H1 (cell line): ENCODE results near the gene OXSR1. TPM values are rescaled to one million over a fixed set of nuclear protein-coding genes. Genes with fewer than 3 reads are reported as not detected.

Experiments used
- CTCF ChIA-PET: fragments of 300-600 bp; sonication (Branson Sonifier 250); formaldehyde crosslinking; loops from one replicate; lab custom pipeline; 2021; ENCODE audit not compliant: partially characterized antibody; lab: Charles Lee
- POLR2A ChIA-PET: fragments of 300-600 bp; sonication (Branson Sonifier 250); formaldehyde crosslinking; loops from one replicate; lab custom pipeline; 2021; ENCODE audit warnings: inconsistent platforms; ENCODE audit not compliant: partially characterized antibody; lab: Charles Lee
- DNase-seq, 2 experiments: peaks; one replicate each; pipeline versions ENCODE4 v3.0.0 to v3.0.0-alpha.2; 2010 to 2022; ENCODE audit warnings: low spot score in 2 of 2, low read depth in 1 of 2, mixed read lengths in 1 of 2
- FAIRE-seq: peaks from 2 replicates; lab custom pipeline; 2011; peaks lifted over from hg19 to GRCh38; lab: Jason Lieb, UNC
- H2AFZ ChIP-seq: 2 replicates; pipeline ENCODE4 v1.8.1; 2012; ENCODE audit warnings: low read length, inconsistent platforms
- H2AK5ac ChIP-seq: 2 replicates; pipeline ENCODE4 v1.6.1; 2013; ENCODE audit warnings: low read depth, low read length
- H2BK120ac ChIP-seq: replicated peaks from 2 replicates; pipeline ENCODE3; 2013; ENCODE audit warnings: low read depth, low read length, inconsistent platforms
- H2BK12ac ChIP-seq: 2 replicates; pipeline ENCODE4 v1.6.1; 2013; ENCODE audit warnings: low read depth, low read length
- H2BK15ac ChIP-seq: 2 replicates; pipeline ENCODE4 v1.6.1; 2013; ENCODE audit warnings: low read length
- H2BK20ac ChIP-seq: 2 replicates; pipeline ENCODE4 v1.6.1; 2013; ENCODE audit warnings: low read length
- H2BK5ac ChIP-seq: 2 replicates; pipeline ENCODE4 v1.6.1; 2013; ENCODE audit warnings: low read depth, low read length
- H3K14ac ChIP-seq: 2 replicates; pipeline ENCODE4 v1.6.1; 2013; ENCODE audit warnings: inconsistent platforms; ENCODE audit not compliant: insufficient read length
- H3K18ac ChIP-seq: 2 replicates; pipeline ENCODE4 v1.6.1; 2013; ENCODE audit warnings: low read length; ENCODE audit errors: extremely low read depth
- H3K23ac ChIP-seq: 2 replicates; pipeline ENCODE4 v1.6.1; 2013; ENCODE audit warnings: inconsistent platforms; ENCODE audit not compliant: insufficient read length
- H3K23me2 ChIP-seq: 2 replicates; pipeline ENCODE4 v1.6.1; 2013; ENCODE audit warnings: low read depth, low read length
- H3K27ac ChIP-seq: 2 replicates; pipeline ENCODE4 v1.6.1; 2011; ENCODE audit warnings: low read depth, low read length, inconsistent platforms
- H3K27me3 ChIP-seq, 4 experiments: replicated peaks in 1 of 4; 1 replicate in 1 of 4; 2 replicates in 3 of 4; pipeline versions ENCODE4 v1.6.1 to v1.8.1; 2011 to 2013; ENCODE audit warnings: low read length in 3 of 4, mild to moderate bottlenecking in 3 of 4, inconsistent platforms in 2 of 4, mixed read lengths in 2 of 4, moderate library complexity in 1 of 4; ENCODE audit not compliant: control insufficient read depth in 3 of 4, insufficient read depth in 3 of 4; ENCODE audit errors: extremely low read depth in 1 of 4
- H3K36me3 ChIP-seq, 4 experiments: 2 replicates each; pipeline versions ENCODE4 v1.6.1 to v1.8.1; 2011 to 2013; ENCODE audit warnings: mild to moderate bottlenecking in 4 of 4, low read length in 3 of 4, moderate library complexity in 2 of 4, control low read depth in 1 of 4, inconsistent platforms in 1 of 4; ENCODE audit not compliant: insufficient read depth in 4 of 4, control insufficient read depth in 2 of 4
- H3K4ac ChIP-seq: replicated peaks from 2 replicates; pipeline ENCODE3; 2013; ENCODE audit warnings: low read length, low read depth, mixed read lengths, inconsistent platforms; ENCODE audit not compliant: insufficient read length
- H3K4me1 ChIP-seq, 4 experiments: replicated peaks in 1 of 4; 1 replicate in 1 of 4; 2 replicates in 3 of 4; pipeline versions ENCODE4 v1.6.1 to v1.8.1; 2011 to 2013; ENCODE audit warnings: low read length in 3 of 4, inconsistent platforms in 2 of 4, mixed read lengths in 1 of 4; ENCODE audit not compliant: insufficient read depth in 4 of 4, control insufficient read depth in 3 of 4
- H3K4me2 ChIP-seq, 2 experiments: 2 replicates each; pipeline versions ENCODE4 v1.6.1 to v1.8.1; 2011 to 2013; ENCODE audit warnings: low read depth in 2 of 2, low read length in 2 of 2, control low read depth in 1 of 2, inconsistent platforms in 1 of 2, mild to moderate bottlenecking in 1 of 2; ENCODE audit not compliant: insufficient read depth in 1 of 2
- H3K4me3 ChIP-seq, 4 experiments: fragments of 200-600, 300-600 bp in 1 of 4; sonication (generic), shearing (Covaris generic), sonication (Bioruptor Twin) in 1 of 4; 2 replicates each; pipeline versions ENCODE4 v1.5.1 to v1.8.1; 2011 to 2016; ENCODE audit warnings: low read length in 4 of 4, low read depth in 3 of 4, control low read depth in 2 of 4, inconsistent platforms in 2 of 4, mild to moderate bottlenecking in 2 of 4, mixed read lengths in 1 of 4, moderate library complexity in 1 of 4; ENCODE audit not compliant: insufficient read depth in 2 of 4; ENCODE audit errors: extremely low read depth in 1 of 4
- H3K56ac ChIP-seq: replicated peaks from 2 replicates; pipeline ENCODE3; 2013; ENCODE audit warnings: low read depth, mild to moderate bottlenecking, mixed read lengths, low read length, inconsistent platforms; ENCODE audit not compliant: insufficient read length
- H3K79me1 ChIP-seq: 2 replicates; pipeline ENCODE4 v1.6.1; 2013; ENCODE audit warnings: low read depth, low read length, control low read depth
- H3K79me2 ChIP-seq, 2 experiments: 2 replicates each; pipeline versions ENCODE4 v1.6.1 to v1.8.1; 2012 to 2013; ENCODE audit warnings: low read length in 2 of 2, mild to moderate bottlenecking in 2 of 2, inconsistent platforms in 1 of 2; ENCODE audit not compliant: insufficient read depth in 2 of 2, control insufficient read depth in 1 of 2
- H3K9ac ChIP-seq, 4 experiments: replicated peaks in 1 of 4; 1 replicate in 1 of 4; 2 replicates in 3 of 4; pipeline versions ENCODE4 v1.6.1 to v1.8.1; 2011 to 2013; ENCODE audit warnings: low read depth in 3 of 4, low read length in 3 of 4, control low read depth in 2 of 4, mild to moderate bottlenecking in 2 of 4, moderate library complexity in 2 of 4, inconsistent platforms in 1 of 4; ENCODE audit errors: extremely low read depth in 1 of 4
- H3K9me3 ChIP-seq, 2 experiments: 2 replicates each; pipeline versions ENCODE4 v1.6.1 to v1.8.1; 2012 to 2013; ENCODE audit warnings: mild to moderate bottlenecking in 2 of 2, moderate library complexity in 2 of 2, control low read depth in 1 of 2, inconsistent platforms in 1 of 2, low read depth in 1 of 2, low read length in 1 of 2, mixed read lengths in 1 of 2; ENCODE audit not compliant: insufficient read depth in 2 of 2
- H4K20me1 ChIP-seq, 2 experiments: replicated peaks in 1 of 2; 2 replicates each; pipeline versions ENCODE3 to v1.8.1; 2011 to 2013; ENCODE audit warnings: inconsistent platforms in 2 of 2, low read length in 2 of 2, mild to moderate bottlenecking in 1 of 2; ENCODE audit not compliant: insufficient read depth in 2 of 2, control insufficient read depth in 1 of 2
- H4K5ac ChIP-seq: 2 replicates; pipeline ENCODE4 v1.6.1; 2013; ENCODE audit warnings: low read length, low read depth, mixed read lengths, inconsistent platforms; ENCODE audit not compliant: insufficient read length
- H4K8ac ChIP-seq: 2 replicates; pipeline ENCODE4 v1.8.0; 2013; ENCODE audit warnings: mild to moderate bottlenecking, moderate library complexity, low read length, inconsistent platforms; ENCODE audit not compliant: insufficient read depth; ENCODE audit errors: extremely low read depth
- H4K91ac ChIP-seq: replicated peaks from 2 replicates; pipeline ENCODE3; 2013; ENCODE audit warnings: low read length, mixed read lengths, inconsistent platforms; ENCODE audit not compliant: insufficient read length
- FOSL1 ChIP-seq: IDR thresholded peaks from 2 replicates; pipeline ENCODE4 v1.6.1; 2011; ENCODE audit warnings: mild to moderate bottlenecking, low read depth, low read length, moderate library complexity; ENCODE audit not compliant: insufficient read depth
- NANOG ChIP-seq: IDR thresholded peaks from 2 replicates; pipeline ENCODE4 v1.6.1; 2011; ENCODE audit warnings: low read length, low read depth, mild to moderate bottlenecking, inconsistent platforms; ENCODE audit not compliant: insufficient read depth, poor library complexity, severe bottlenecking
- RAD21 ChIP-seq, 2 experiments: IDR thresholded peaks in 1 of 2; conservative IDR thresholded peaks in 1 of 2; 2 replicates each; pipeline ENCODE4 v1.6.1; 2011; ENCODE audit warnings: low read depth in 2 of 2, low read length in 2 of 2, improper control_type of control experiment in 1 of 2, inconsistent platforms in 1 of 2, mild to moderate bottlenecking in 1 of 2, moderate library complexity in 1 of 2
- TCF12 ChIP-seq: IDR thresholded peaks from 2 replicates; pipeline ENCODE4 v1.6.1; 2011; ENCODE audit warnings: low read depth, mild to moderate bottlenecking, low read length
- WGBS, 2 experiments: shearing (Covaris generic) in 1 of 2; methylation state at CpG; one replicate each; pipeline versions ENCODE4 v1.1.6 to v1.1.7; 2013 to 2015; ENCODE audit warnings: low lambda C conversion rate in 2 of 2, mixed read lengths in 2 of 2, inconsistent platforms in 1 of 2, low coverage in 1 of 2, missing lambda C conversion rate in 1 of 2; ENCODE audit not compliant: insufficient replicate concordance in 2 of 2, insufficient coverage in 1 of 2, insufficient read length in 1 of 2; ENCODE audit errors: extremely low coverage in 1 of 2, missing lambda C conversion rate in 1 of 2; 5-methylcytosine and 5-hydroxymethylcytosine counted together
- polyA plus RNA-seq, 7 experiments: library from polyadenylated mRNA; depleted of rRNA in 3 of 7; stranded (reverse) in 5 of 7; unstranded in 2 of 7; fragments of >200 nt in 5 of 7; fragments of 200-250 nt in 2 of 7; gene quantifications; 1 replicate in 5 of 7; 2 replicates in 1 of 7; 4 replicates in 1 of 7; pipeline versions ENCODE4 v1.2.1 to v1.2.3, GENCODE V29; 2011 to 2013; ENCODE audit warnings: missing spikeins in 2 of 7, mixed read lengths in 2 of 7
- total RNA-seq: library from RNA; stranded (reverse); fragmentation: NEBNext Ultra II Directional; extraction: Animal tissue kit (Norgen Biotek cat#: 25700); gene quantifications from 2 replicates; pipeline ENCODE4 v1.2.1, GENCODE V29; 2021

Gene OXSR1
- total and polyA plus RNA-seq, 2 of the 8 experiments (the other 6 are each of a cell fraction or from before 2014, with no cell fraction given), result 25.1 to 47.0 TPM

GRCh38 chr3:38133557-38134405, 31.6 kb upstream of the OXSR1 start:
- Histone ChIP-seq H2AFZ (no peak overlapping the region), H2BK12ac (no peak overlapping the region), H3K9ac (no peak overlapping the region), H2BK15ac (no peak overlapping the region)
- TF ChIP-seq TCF12 (no peak), NANOG (no peak), RAD21 (IDR thresholded peaks at IDR 0.05 in 1 of 2, conservative IDR thresholded peaks at IDR 0.05 in 1 of 2; ENCODE audit: low read depth in 2 of 2, low read length in 2 of 2) (no peak), FOSL1 (no peak)
- TF ChIP-seq, all 59 proteins: peak for 0
- Histone ChIP-seq H3K36me3 (peaks cover 6 to 32% (median 16%) of the 10 kb centered on the region in 4 experiments), H4K91ac (no peak overlapping the region), H3K9me3 (no peaks in the 10 kb centered on the region), H3K23me2 (peaks cover 13% of the 10 kb centered on the region), H2BK5ac (no peak overlapping the region), H3K27ac (no peak overlapping the region), H4K20me1 (peaks cover 6 to 7% of the 10 kb centered on the region in 2 experiments), H3K79me1 (no peaks in the 10 kb centered on the region; the same call in 1 of the 2 replicates), H3K4me2 (no peak overlapping the region), H4K5ac (no peak overlapping the region), H3K14ac (no peak overlapping the region), H3K4ac (no peak overlapping the region), H3K79me2 (peaks cover 0 to 5% of the 10 kb centered on the region in 2 experiments; a peak in 1 of 4 replicates), H2BK20ac (no peak overlapping the region), H3K27me3 (no peaks in the 10 kb centered on the region), H3K4me3 (no peak overlapping the region), H3K18ac (no peak overlapping the region), H2BK120ac (no peak overlapping the region), H4K8ac (no peak overlapping the region), H3K4me1 (peaks cover 4 to 13% (median 9%) of the 10 kb centered on the region in 4 experiments), H3K23ac (no peak overlapping the region), H2AK5ac (no peak overlapping the region), H3K56ac (no peak overlapping the region)
- no peak for DNase-seq
- POLR2A ChIA-PET, result interaction anchor here (1.4 kb wide), 1 partner anchor 13 kb away, joined by 4 read pairs; no protein-coding TSS in a partner anchor
- no peak for FAIRE-seq
- CTCF ChIA-PET, result interaction anchor here (0.5 to 9.6 kb wide), 10 partner anchors 15 to 528 kb away, joined by 3 to 105 read pairs (median 5); partner anchors contain the start of gene SLC22A14
- 90% methylated on average over 10 of the region's 10 CpGs; no CpG with 5 or more reads in 1 of the 2 experiments for WGBS, 2 experiments
